OCI-LY7 (cell line): ENCODE results near the gene HOGA1.

ENCODE experiments used
- CTCF ChIP-seq: fragments of 200-600 bp; sonication (generic); conservative IDR thresholded peaks from 2 replicates; pipeline ENCODE4 v1.5.1; 2014; ENCODE audit warnings: mild to moderate bottlenecking, antibody characterized with exemption, low read length, moderate library complexity, mixed read lengths
- EZH2phosphoT487 ChIP-seq: fragments of 200-600 bp; sonication (generic); IDR thresholded peaks from 2 replicates; pipeline ENCODE4 v1.6.1; 2018; ENCODE audit warnings: low read depth, borderline replicate concordance, mild to moderate bottlenecking, mixed run types, antibody characterized with exemption, low read length, moderate library complexity, mixed read lengths

GRCh38 chr10:97538411-97538810, 45.8 kb upstream of the HOGA1 start:
- no peak for TF ChIP-seq EZH2phosphoT487
- TF ChIP-seq CTCF: no peak
